HepG2 (cell line): Measurements from ENCODE around the gene AKIP1. TPM values are rescaled to one million over a fixed set of nuclear protein-coding genes. Genes with fewer than 3 reads are reported as not detected.

Experiments
- ATAC-seq: fragments of 200-7000 bp; cut with Tn5 transposase; 3 replicates; pipeline ENCODE4 v1.9.1; 2020; ENCODE audit warnings: mild to moderate bottlenecking, moderate library complexity
- BruUV-seq: library from RNA; stranded (reverse); fragments of 400-500 nt; replicated peaks from 2 replicates; lab custom pipeline; 2021; lab: Mats Ljungman, UMichigan
- CTCF ChIA-PET: fragments of 300-600 bp; formaldehyde crosslinking; extraction: SDS; loops from one replicate; lab custom pipeline; 2021; ENCODE audit warnings: low total read pairs, inconsistent platforms, low intra/inter-chr PET ratio; lab: Yijun Ruan, JAX
- POLR2A ChIA-PET: fragments of 350-600 bp; sonication (Branson Sonifier 250); formaldehyde crosslinking; loops from one replicate; lab custom pipeline; 2020; ENCODE audit warnings: antibody characterized with exemption, inconsistent platforms; lab: Yijun Ruan, JAX
- DNase-seq: peaks from one replicate; pipeline ENCODE4 v3.0.0-alpha.2; 2015; ENCODE audit warnings: low spot score
- FAIRE-seq: peaks from 3 replicates; lab custom pipeline; 2011; peaks lifted over from hg19 to GRCh38; lab: Jason Lieb, UNC
- H2AFZ ChIP-seq: one replicate; pipeline ENCODE4 v1.6.1; 2011; ENCODE audit warnings: low read length, inconsistent platforms
- H3K27ac ChIP-seq: fragments of 300-600 bp; 3 replicates; pipeline ENCODE4 v1.8.0; 2011; ENCODE audit warnings: mixed run types, mild to moderate bottlenecking, mixed read lengths, low read length, inconsistent platforms; ENCODE audit not compliant: insufficient read depth; ENCODE audit errors: extremely low read length
- H3K27me3 ChIP-seq, 2 experiments: fragments of 200-600 bp in 1 of 2; 2 replicates in 1 of 2; 3 replicates in 1 of 2; pipeline versions ENCODE4 v1.6.0 to v1.8.0; 2011; ENCODE audit warnings: low read length in 2 of 2, mild to moderate bottlenecking in 2 of 2, moderate library complexity in 2 of 2, inconsistent platforms in 1 of 2; ENCODE audit not compliant: insufficient read depth in 2 of 2, control insufficient read depth in 1 of 2
- H3K36me3 ChIP-seq, 2 experiments: fragments of 200-600 bp in 1 of 2; replicated peaks in 1 of 2; 2 replicates in 1 of 2; 3 replicates in 1 of 2; pipeline versions ENCODE4 v1.5.1 to v1.8.0; 2011; ENCODE audit warnings: low read length in 2 of 2, inconsistent platforms in 1 of 2; ENCODE audit not compliant: insufficient read depth in 2 of 2, control insufficient read depth in 1 of 2
- H3K4me1 ChIP-seq: 2 replicates; pipeline ENCODE4 v1.5.1; 2012; ENCODE audit warnings: low read length, inconsistent platforms; ENCODE audit not compliant: insufficient read depth
- H3K4me2 ChIP-seq: 2 replicates; pipeline ENCODE4 v1.6.0; 2011; ENCODE audit warnings: low read depth, low read length, inconsistent platforms
- H3K4me3 ChIP-seq, 3 experiments: fragments of 200-600 bp in 1 of 3; sonication (generic), shearing (Covaris generic) in 1 of 3; replicated peaks in 1 of 3; 2 replicates each; pipeline ENCODE4 v1.5.1; 2011 to 2016; ENCODE audit warnings: low read length in 3 of 3, inconsistent platforms in 2 of 3, low read depth in 2 of 3, mild to moderate bottlenecking in 2 of 3, control low read depth in 1 of 3, mixed read lengths in 1 of 3; ENCODE audit not compliant: insufficient read depth in 1 of 3
- H3K79me2 ChIP-seq: one replicate; pipeline ENCODE4 v1.6.1; 2011; ENCODE audit warnings: low read length, inconsistent platforms; ENCODE audit not compliant: insufficient read depth
- H3K9ac ChIP-seq: 2 replicates; pipeline ENCODE4 v1.6.0; 2011; ENCODE audit warnings: mild to moderate bottlenecking, low read depth, low read length, inconsistent platforms; ENCODE audit not compliant: insufficient read depth
- H3K9me3 ChIP-seq: 2 replicates; pipeline ENCODE4 v1.5.1; 2012; ENCODE audit warnings: mild to moderate bottlenecking, low read length
- H4K20me1 ChIP-seq: 2 replicates; pipeline ENCODE4 v1.6.0; 2011; ENCODE audit warnings: inconsistent platforms, mild to moderate bottlenecking, low read length, moderate library complexity; ENCODE audit not compliant: insufficient read depth
- AKAP8 ChIP-seq: sonication (generic); formaldehyde crosslinking; IDR thresholded peaks from 2 replicates; pipeline ENCODE4 v1.5.1; 2020; ENCODE audit warnings: mild to moderate bottlenecking, missing genetic modification reagents
- ATF7 ChIP-seq, 2 experiments: fragments of 450-650 bp in 1 of 2; sonication (generic) in 1 of 2; formaldehyde crosslinking in 1 of 2; IDR thresholded peaks; 2 replicates each; pipeline versions ENCODE4 v1.4.0 to v1.6.1; 2016 to 2020; ENCODE audit warnings: antibody characterized with exemption in 1 of 2, mild to moderate bottlenecking in 1 of 2, missing genetic modification reagents in 1 of 2
- CBX5 ChIP-seq: sonication (generic); formaldehyde crosslinking; IDR thresholded peaks from 2 replicates; pipeline ENCODE4 v1.4.0; 2020; ENCODE audit warnings: missing genetic modification reagents, borderline replicate concordance
- KAT8 ChIP-seq: IDR thresholded peaks from 2 replicates; pipeline ENCODE4 v1.6.1; 2016; ENCODE audit warnings: missing genetic modification reagents, missing compliant biosample characterization
- KLF12 ChIP-seq: sonication (generic); formaldehyde crosslinking; IDR thresholded peaks from 2 replicates; pipeline ENCODE4 v1.4.0; 2020; ENCODE audit warnings: missing genetic modification reagents, borderline replicate concordance
- NR3C1 ChIP-seq: sonication (generic); formaldehyde crosslinking; IDR thresholded peaks from 2 replicates; pipeline ENCODE4 v1.4.0; 2020; ENCODE audit warnings: missing genetic modification reagents
- SIN3A ChIP-seq: IDR thresholded peaks from 2 replicates; pipeline ENCODE4 v1.6.1; 2011; ENCODE audit warnings: low read depth, mild to moderate bottlenecking, control low read depth, low read length, borderline replicate concordance
- SMAD9 ChIP-seq: sonication (generic); formaldehyde crosslinking; IDR thresholded peaks from 2 replicates; pipeline ENCODE4 v1.5.1; 2020; ENCODE audit warnings: mild to moderate bottlenecking, missing genetic modification reagents
- SOX5 ChIP-seq: IDR thresholded peaks from 2 replicates; pipeline ENCODE4 v1.6.1; 2016; ENCODE audit warnings: borderline replicate concordance
- ZBTB8A ChIP-seq: sonication (generic); formaldehyde crosslinking; IDR thresholded peaks from 2 replicates; pipeline ENCODE4 v1.4.0; 2020; ENCODE audit warnings: mild to moderate bottlenecking, low read depth, missing genetic modification reagents, borderline replicate concordance
- ZMYM2 ChIP-seq: sonication (generic); formaldehyde crosslinking; IDR thresholded peaks from 2 replicates; pipeline ENCODE4 v1.8.0; 2022; ENCODE audit warnings: mild to moderate bottlenecking, missing genetic modification reagents
- ZNF124 ChIP-seq: sonication (generic); formaldehyde crosslinking; IDR thresholded peaks from 2 replicates; pipeline ENCODE4 v1.4.0; 2020; ENCODE audit warnings: missing genetic modification reagents
- ZNF256 ChIP-seq: sonication (generic); formaldehyde crosslinking; conservative IDR thresholded peaks from 2 replicates; pipeline ENCODE4 v1.4.0; 2020; ENCODE audit warnings: missing genetic modification reagents
- ZNF775 ChIP-seq: sonication (generic); formaldehyde crosslinking; IDR thresholded peaks from 2 replicates; pipeline ENCODE4 v1.4.0; 2020; ENCODE audit warnings: missing genetic modification reagents, mild to moderate bottlenecking, moderate library complexity, borderline replicate concordance
- ZNF878 ChIP-seq: sonication (generic); formaldehyde crosslinking; IDR thresholded peaks from 2 replicates; pipeline ENCODE4 v1.8.1; 2023; ENCODE audit warnings: mild to moderate bottlenecking, missing genetic modification reagents, moderate library complexity
- WGBS: methylation state at CpG from one replicate; pipeline ENCODE4 v1.1.6; 2017; ENCODE audit warnings: low lambda C conversion rate; 5-methylcytosine and 5-hydroxymethylcytosine counted together
- in situ Hi-C: cut with HindIII; loops from 2 replicates; pipeline ENCODE4 v1.10.0; 2017; ENCODE audit warnings: low pct_unique_long_range_greater_than_20kb; ENCODE audit not compliant: extremely low pct_ligation_motif_present
- intact Hi-C: fragments of 100-400 bp; cut with micrococcal nuclease; formaldehyde crosslinking; loops from one replicate; pipeline ENCODE4 v1.10.0; 2022; ENCODE audit not compliant: unreplicated experiment
- polyA plus RNA-seq, 8 experiments: library from polyadenylated mRNA; depleted of rRNA in 3 of 8; stranded (reverse) in 7 of 8; unstranded in 1 of 8; fragments of >200 nt; fragmentation: Illumina TruSeq in 4 of 8; extraction: Trizol in 4 of 8; gene quantifications; 2 replicates each; pipeline versions ENCODE4 v1.2.1 to v1.2.3, GENCODE V29; 2011 to 2016; ENCODE audit warnings: low read depth in 4 of 8, missing spikeins in 1 of 8, mixed read lengths in 1 of 8; ENCODE audit not compliant: insufficient read depth in 1 of 8
- total RNA-seq, 5 experiments: library from RNA; depleted of rRNA; stranded (reverse); fragments of >200 nt; fragmentation: Illumina TruSeq; extraction: Trizol; gene quantifications; 2 replicates each; pipeline ENCODE4 v1.2.3, GENCODE V29; 2016; ENCODE audit warnings: low read depth in 1 of 5
- TF ChIP-seq, protein P1 (sequence below): sonication (generic); formaldehyde crosslinking; IDR thresholded peaks from 2 replicates; pipeline ENCODE4 v1.5.0; 2020; ENCODE audit warnings: missing genetic modification reagents

The AKIP1 gene
- total and polyA plus RNA-seq, 2 of the 13 experiments (the other 11 are each of a cell fraction or from before 2014, with no cell fraction given): 10.0 to 20.3 TPM

GRCh38 chr11:8937659-8938058 lies 26.7 kb downstream of the AKIP1 start:
- Histone ChIP-seq H3K4me3 (no peak overlapping the region), H3K9me3 (no peaks in the 10 kb centered on the region)
- TF ChIP-seq AKAP8 (no peak), SOX5 (CRISPR knock-in tag) (no peak), KLF12 (CRISPR knock-in tag) (no peak), ZNF256 (no peak)
- TF ChIP-seq, all 625 proteins: peak for 0
- POLR2A ChIA-PET: interaction anchor here (1.5 kb wide), 1 partner anchor 27 kb away, joined by 3 read pairs; the partner anchor contains the start of gene AKIP1
- intact Hi-C loops: no loop called here
- DNase-seq (no peak), ATAC-seq (no peak), FAIRE-seq (no peak)
- CTCF ChIA-PET: no interaction called here
- 81% methylated on average over 14 of the region's 14 CpGs for WGBS
- Histone ChIP-seq H3K36me3 (no peaks in the 10 kb centered on the region), H3K9ac (no peak overlapping the region), H3K4me1 (peaks cover 7% of the 10 kb centered on the region), H3K27ac (no peak overlapping the region), H2AFZ (no peak overlapping the region), H3K79me2 (no peaks in the 10 kb centered on the region), H3K4me2 (no peak overlapping the region), H3K27me3 (no peaks in the 10 kb centered on the region), H4K20me1 (no peaks in the 10 kb centered on the region)
- in situ Hi-C loops: no loop called here
- no TSS peak for BruUV-seq

- FAIRE-seq (no peak), ATAC-seq (peak; percentile 49; the same call in 2 of the 3 replicates), DNase-seq (no peak)
- Histone ChIP-seq H3K36me3 (no peaks in the 10 kb centered on the region), H2AFZ (no peak overlapping the region), H3K9me3 (no peaks in the 10 kb centered on the region), H3K27ac (no peak overlapping the region), H3K9ac (no peak overlapping the region), H3K27me3 (no peaks in the 10 kb centered on the region), H3K4me3 (no peak overlapping the region), H3K79me2 (no peaks in the 10 kb centered on the region), H3K4me1 (peaks cover 7% of the 10 kb centered on the region), H3K4me2 (no peak overlapping the region), H4K20me1 (no peaks in the 10 kb centered on the region)
- 61% methylated on average over 8 of the region's 8 CpGs for WGBS
- in situ Hi-C loops (no loop called here), intact Hi-C loops (no loop called here)
- no TSS peak for BruUV-seq
- ChIA-PET CTCF (no interaction called here), POLR2A (no interaction called here)
- TF ChIP-seq ATF7 (IDR thresholded peaks at IDR 0.05) (no peak), ATF7 (CRISPR knock-in tag; IDR thresholded peaks at IDR 0.05) (no peak), CBX5 (CRISPR knock-in tag) (no peak), ZMYM2 (no peak), ZNF878 (no peak), ZNF124 (CRISPR knock-in tag) (no peak), SIN3A (no peak), KAT8 (CRISPR knock-in tag) (no peak), ZBTB8A (CRISPR knock-in tag) (no peak), ZNF775 (no peak), NR3C1 (CRISPR knock-in tag) (no peak), SMAD9 (CRISPR knock-in tag) (no peak)
- TF ChIP-seq, protein P1, sequence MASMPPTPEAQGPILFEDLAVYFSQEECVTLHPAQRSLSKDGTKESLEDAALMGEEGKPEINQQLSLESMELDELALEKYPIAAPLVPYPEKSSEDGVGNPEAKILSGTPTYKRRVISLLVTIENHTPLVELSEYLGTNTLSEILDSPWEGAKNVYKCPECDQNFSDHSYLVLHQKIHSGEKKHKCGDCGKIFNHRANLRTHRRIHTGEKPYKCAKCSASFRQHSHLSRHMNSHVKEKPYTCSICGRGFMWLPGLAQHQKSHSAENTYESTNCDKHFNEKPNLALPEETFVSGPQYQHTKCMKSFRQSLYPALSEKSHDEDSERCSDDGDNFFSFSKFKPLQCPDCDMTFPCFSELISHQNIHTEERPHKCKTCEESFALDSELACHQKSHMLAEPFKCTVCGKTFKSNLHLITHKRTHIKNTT (CRISPR knock-in tag): no peak
Observed at GRCh38 chr11:8941341-8942103, 30.5 kb downstream of the AKIP1 start.
